ENCODE measurements around the gene KRTAP4-8. TPM values are rescaled to one million over a fixed set of nuclear protein-coding genes. Genes with fewer than 3 reads are reported as not detected.
"Not testable (repeated sequence)": the region's sequence is repeated elsewhere in the genome, so short reads cannot be mapped to it uniquely, and the experiment has no call there.

The KRTAP4-8 gene
- not detected for total RNA-seq

DNA sequence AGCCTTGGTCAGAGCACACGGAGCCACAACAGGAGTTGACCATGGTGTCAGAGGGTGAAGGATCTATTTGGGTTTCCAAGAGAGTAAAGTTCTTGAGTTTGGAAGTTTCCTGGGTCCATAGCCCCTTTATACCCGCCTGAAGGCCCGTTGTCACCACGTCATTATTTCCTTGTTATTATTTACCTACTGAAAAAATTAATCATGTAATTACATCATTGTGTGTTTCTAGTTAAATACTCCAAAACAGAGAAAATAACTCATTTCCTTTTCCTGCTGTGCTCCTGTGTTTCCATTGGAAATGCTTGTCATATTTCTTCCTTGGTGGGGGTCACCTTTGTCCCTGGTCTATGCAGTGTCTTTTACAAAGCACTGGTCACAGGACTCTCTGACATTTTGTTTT is at the start of gene KRTAP4-8:
Gene KRTAP4-8 (minus strand): TSS at position 101 of the 400 bp plus-strand sequence. CDS start 58 bp downstream, at position 43.
- Histone ChIP-seq H3K27me3 (peaks cover 0 to 5% (median 0%) of the 10 kb centered on the region in 4 donors), H3K4me3 (no peak within 1 kb of the TSS), H3K27ac (no peak within 1 kb of the TSS), H3K4me1 (no peaks in the 10 kb centered on the region), H3K9me3 (no peaks in the 10 kb centered on the region), H3K36me3 (no peaks in the 10 kb centered on the region)
- no peak for TF ChIP-seq CTCF (IDR thresholded peaks at IDR 0.05)
- no peak for TF ChIP-seq POLR2A (IDR thresholded peaks at IDR 0.05)
- no peak for DNase-seq
- intact Hi-C loops (cut with DNase I), result no loop called here
- 59 to 60% methylated on average over 4 of the region's 4 CpGs for WGBS, 2 donors

DNA sequence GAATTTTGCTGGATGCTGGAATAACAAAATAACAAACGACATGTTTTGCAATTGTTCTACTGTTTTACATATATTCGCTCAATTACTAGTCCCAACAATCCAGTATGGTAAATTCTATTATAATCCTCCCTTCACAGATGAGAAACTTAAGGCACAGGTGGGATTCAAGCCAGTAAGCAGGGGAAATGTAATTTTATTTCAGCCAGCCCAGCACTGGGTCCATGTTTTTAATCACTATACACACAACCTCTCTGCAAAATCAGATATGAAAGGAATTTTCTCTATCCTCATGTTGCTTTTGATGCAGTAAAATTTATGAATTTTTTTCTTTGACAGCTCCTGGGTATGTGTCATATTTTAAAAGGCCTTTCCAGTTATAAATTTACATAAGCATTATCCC is 47.3 kb upstream of the KRTAP4-8 start:
- H3K4me3 ChIP-seq, result no peak overlapping the region
- H3K36me3 ChIP-seq, result no peaks in the 10 kb centered on the region
- peaks cover 0 to 1% (median 0%) of the 10 kb centered on the region in 4 donors for H3K27me3 ChIP-seq
- no peak for TF ChIP-seq POLR2A (IDR thresholded peaks at IDR 0.05)
- no peak for TF ChIP-seq CTCF (IDR thresholded peaks at IDR 0.05)
- intact Hi-C loops (cut with DNase I), result no loop called here
- 83 to 91% methylated on average over 2 of the region's 2 CpGs for WGBS, 2 donors
- no peak overlapping the region for H3K27ac ChIP-seq
- H3K4me1 ChIP-seq, result no peaks in the 10 kb centered on the region
- H3K9me3 ChIP-seq, result peaks cover 0 to 21% (median 17%) of the 10 kb centered on the region in 3 donors
- DNase-seq, result no peak

- intact Hi-C loops (cut with DNase I), result no loop called here
Observed at GRCh38 chr17:41144846-41145245, 46.9 kb upstream of the KRTAP4-8 start.

GRCh38 chr17:41141361-41141760 is 43.4 kb upstream of the KRTAP4-8 start:
- Histone ChIP-seq H3K9me3 (peaks cover 0 to 27% (median 18%) of the 10 kb centered on the region in 3 donors), H3K36me3 (no peaks in the 10 kb centered on the region), H3K4me1 (no peaks in the 10 kb centered on the region), H3K4me3 (no peak overlapping the region), H3K27ac (no peak overlapping the region), H3K27me3 (peaks cover 0 to 9% (median 0%) of the 10 kb centered on the region in 4 donors)
- DNase-seq, result no peak
- intact Hi-C loops (cut with DNase I), result no loop called here
- TF ChIP-seq CTCF (IDR thresholded peaks at IDR 0.05), result no peak
- no peak for TF ChIP-seq POLR2A (IDR thresholded peaks at IDR 0.05)

More at GRCh38 chr17:41144846-41145245, 46.9 kb upstream of the KRTAP4-8 start:
- Histone ChIP-seq H3K27me3 (peaks cover 0 to 6% (median 0%) of the 10 kb centered on the region in 4 donors), H3K4me3 (no peak overlapping the region), H3K9me3 (peaks cover 0 to 25% (median 18%) of the 10 kb centered on the region in 3 donors), H3K4me1 (no peaks in the 10 kb centered on the region), H3K36me3 (no peaks in the 10 kb centered on the region), H3K27ac (no peak overlapping the region)
- WGBS, 2 donors, result 82 to 84% methylated on average over 1 of the region's 1 CpG
- DNase-seq, result no peak
- TF ChIP-seq CTCF (IDR thresholded peaks at IDR 0.05) (no peak), POLR2A (IDR thresholded peaks at IDR 0.05) (no peak)

DNA sequence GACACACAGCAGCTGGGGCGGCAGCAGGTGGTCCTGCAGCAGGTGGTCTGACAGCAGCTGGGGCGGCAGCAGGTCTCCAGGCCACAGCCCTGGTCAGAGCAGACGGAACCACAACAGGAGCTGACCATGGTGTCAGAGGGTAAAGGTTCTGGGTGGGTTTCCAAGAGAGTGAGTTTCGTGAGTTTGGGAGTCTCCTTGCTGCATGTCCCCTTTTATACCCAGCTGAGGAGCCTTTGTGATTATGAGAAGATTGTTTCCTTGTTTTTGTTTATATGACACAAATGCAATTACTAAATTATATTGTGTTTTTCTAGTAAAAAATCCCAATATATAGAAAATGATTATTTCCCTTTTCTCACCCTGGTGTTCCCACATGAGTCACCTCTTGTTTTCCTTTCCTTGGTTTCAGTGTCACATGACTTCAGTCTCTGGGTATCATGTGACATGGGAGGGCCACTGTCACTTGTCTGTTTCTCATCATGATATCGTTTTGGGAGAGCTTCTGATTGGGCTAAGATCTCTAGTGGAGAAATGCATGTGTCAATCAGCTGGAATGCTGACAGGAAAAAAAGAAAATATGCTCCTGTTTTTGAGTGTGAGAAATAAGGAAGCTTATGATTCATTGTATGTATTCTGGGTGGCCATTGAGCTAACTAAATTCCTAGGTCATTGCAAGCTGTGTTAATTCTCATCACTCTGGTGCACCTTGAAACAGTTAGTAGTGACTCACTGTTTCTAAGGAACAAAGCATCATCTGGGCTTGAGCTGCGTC is 42.6 kb upstream of the KRTAP4-8 start, which contains the start of gene KRTAP4-6:
Gene KRTAP4-6 (minus strand): TSS at position 185 of the 772 bp plus-strand sequence. CDS start 57 bp downstream, at position 128.
- DNase-seq, result no peak
- H3K27me3 ChIP-seq, result peaks cover 0 to 9% (median 0%) of the 10 kb centered on the region in 4 donors
- no peak within 1 kb of the TSS for H3K27ac ChIP-seq
- intact Hi-C loops (cut with DNase I), result no loop called here
- TF ChIP-seq CTCF (IDR thresholded peaks at IDR 0.05) (no peak), POLR2A (IDR thresholded peaks at IDR 0.05) (no peak)
- H3K9me3 ChIP-seq, result peaks cover 0 to 27% (median 18%) of the 10 kb centered on the region in 3 donors
- H3K4me1 ChIP-seq, result no peaks in the 10 kb centered on the region
- H3K4me3 ChIP-seq, result no peak within 1 kb of the TSS
- no peaks in the 10 kb centered on the region for H3K36me3 ChIP-seq
- 70 to 75% methylated on average over 6 of the region's 6 CpGs for WGBS, 2 donors

DNA sequence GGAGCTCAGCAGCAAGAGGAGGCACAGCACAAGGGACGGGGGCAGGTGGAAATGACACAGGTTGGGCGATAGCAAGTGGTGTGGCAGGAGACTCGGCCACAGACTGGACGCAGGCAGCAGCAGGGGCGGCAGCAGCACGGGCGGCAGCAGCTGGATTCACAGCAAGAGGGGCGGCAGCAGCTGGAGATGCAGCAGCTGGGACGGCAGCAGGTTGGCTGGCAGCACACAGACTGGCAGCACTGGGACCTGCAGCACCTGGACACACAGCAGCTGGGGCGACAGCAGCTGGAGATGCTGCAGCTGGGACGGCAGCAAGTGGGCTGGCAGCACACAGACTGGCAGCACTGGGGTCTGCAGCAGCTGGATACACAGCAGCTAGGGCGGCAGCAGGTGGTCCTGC is 41.9 kb upstream of the KRTAP4-8 start:
- H3K4me3 ChIP-seq; H3K36me3 ChIP-seq; H3K4me1 ChIP-seq; intact Hi-C loops (cut with DNase I); H3K27ac ChIP-seq; H3K27me3 ChIP-seq; DNase-seq: not testable (repeated sequence)
- H3K9me3 ChIP-seq, result peaks cover 0 to 27% (median 18%) of the 10 kb centered on the region in 3 donors
- WGBS, 2 donors, result 86 to 92% methylated on average over 2 to 8 of the region's 12 CpGs
